ENCODE results near the gene VSIR.
A peak's percentile ranks its signal among the peaks of the same experiment; 100 is the strongest.

The VSIR gene

DNA sequence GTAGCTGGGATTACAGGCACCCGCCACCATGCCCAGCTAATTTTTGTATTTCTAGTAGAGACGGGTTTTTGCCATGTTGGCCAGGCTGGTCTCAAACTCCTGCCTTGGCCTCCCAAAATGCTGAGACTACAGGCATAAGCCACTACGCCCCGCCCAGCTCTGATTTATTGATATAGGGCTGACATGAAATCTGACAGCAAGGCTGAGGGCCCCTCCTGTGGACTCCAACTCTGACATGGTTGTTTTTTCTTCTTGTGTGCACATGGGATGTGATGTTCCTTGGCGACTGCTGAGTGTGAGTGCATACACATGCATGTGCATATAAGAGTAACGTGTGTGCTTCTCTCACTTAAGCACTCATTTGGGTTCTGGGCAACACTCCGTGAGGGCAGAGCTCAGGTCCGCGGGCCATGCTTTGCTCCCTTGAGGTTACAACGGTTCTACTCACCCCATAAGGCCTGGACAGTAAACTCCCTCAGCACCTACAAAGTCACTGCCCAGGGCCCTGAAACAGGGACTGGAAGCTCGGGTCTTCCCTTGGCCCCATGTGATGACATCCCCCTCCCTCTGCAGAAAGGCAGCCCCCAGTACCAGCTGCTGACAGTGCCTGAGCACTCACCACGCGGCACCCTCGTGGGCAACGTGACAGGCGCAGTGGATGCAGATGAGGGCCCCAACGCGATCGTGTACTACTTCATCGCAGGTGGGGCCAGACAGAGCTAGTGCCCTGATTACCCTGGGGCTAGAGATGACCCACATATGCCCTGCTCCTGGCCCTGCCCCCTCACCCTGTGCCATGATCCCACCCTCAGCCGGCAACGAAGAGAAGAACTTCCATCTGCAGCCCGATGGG is 33.6 kb upstream of the VSIR start:
- DNase-seq: no peak

DNA sequence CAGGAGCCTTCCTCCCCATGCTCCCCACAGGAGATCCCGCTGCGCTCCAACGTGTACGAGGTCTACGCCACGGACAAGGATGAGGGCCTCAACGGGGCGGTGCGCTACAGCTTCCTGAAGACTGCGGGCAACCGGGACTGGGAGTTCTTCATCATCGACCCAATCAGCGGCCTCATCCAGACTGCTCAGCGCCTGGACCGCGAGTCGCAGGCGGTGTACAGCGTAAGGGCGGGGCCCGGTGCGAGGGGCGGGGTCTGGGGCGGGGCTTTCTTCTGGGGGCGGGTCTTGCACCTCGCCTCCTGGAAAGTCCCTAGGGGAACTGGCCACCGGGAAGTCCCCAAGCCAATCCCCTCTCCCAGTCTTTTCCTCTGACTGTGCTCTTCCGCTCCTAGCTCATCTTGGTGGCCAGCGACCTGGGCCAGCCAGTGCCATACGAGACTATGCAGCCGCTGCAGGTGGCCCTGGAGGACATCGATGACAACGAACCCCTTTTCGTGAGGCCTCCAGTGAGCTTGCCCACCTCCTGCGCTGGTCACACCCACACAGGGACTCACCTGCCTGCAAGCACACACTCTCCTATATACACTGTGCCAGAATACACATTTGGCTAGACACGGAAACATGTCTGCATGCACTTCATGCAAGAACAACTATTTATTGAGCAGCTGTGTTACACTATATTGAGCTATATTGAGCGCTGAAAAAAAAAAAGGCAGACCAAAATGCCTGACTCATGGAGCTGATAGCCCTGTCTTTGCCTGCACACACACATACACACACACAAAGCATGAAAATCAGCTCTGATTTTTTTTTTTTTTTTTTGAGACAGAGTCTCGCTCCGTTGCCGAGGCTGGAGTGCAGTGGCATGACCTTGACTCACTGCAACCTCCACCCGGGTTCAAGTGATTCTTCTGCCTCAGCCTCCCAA is 32.7 kb upstream of the VSIR start:
- DNase-seq: peak; percentile 17 to 51

DNA sequence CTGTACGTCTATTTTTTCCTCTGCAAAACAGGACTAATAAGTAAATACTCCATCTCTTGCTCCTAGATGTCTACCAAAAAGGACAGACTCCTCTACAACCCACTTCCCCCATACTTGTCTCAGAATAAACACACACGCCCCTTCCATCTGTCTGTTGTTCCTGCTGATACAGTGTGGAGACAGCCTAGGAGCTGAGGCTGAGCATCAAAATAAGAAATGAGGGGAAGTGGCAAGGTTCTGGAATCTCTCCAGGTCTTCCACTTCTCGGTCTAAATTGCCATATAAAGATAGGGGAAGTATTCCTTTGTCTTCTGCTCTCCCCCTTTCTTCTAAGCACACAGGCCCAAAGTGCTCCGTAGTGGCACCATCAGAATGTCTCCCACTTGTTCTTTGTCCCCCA is 30.8 kb upstream of the VSIR start:
- DNase-seq: no peak

DNA sequence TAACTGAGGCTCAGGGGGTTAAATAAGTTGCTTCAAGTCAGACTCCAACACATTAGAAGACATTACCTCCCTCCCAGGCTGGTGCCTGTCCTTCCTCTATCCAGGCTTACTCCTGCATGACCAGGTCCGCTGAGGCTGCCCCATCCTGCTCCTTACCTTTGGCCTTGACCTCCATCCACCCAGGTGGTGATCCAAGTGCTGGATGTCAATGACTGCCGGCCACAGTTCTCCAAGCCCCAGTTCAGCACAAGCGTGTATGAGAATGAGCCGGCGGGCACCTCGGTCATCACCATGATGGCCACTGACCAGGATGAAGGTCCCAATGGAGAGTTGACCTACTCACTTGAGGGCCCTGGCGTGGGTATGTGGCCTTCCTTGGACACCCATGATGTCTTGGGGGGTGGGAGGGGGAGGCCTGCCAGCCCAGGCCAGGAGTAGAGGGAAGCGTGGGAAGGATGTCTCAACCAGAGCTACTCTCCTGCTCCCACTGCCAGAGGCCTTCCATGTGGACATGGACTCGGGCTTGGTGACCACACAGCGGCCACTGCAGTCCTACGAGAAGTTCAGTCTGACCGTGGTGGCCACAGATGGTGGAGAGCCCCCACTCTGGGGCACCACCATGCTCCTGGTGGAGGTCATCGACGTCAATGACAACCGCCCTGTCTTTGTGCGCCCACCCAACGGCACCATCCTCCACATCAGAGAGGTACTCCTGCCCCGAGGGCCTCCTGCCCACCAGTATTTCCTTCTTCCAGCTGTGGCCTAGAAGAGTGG is 29.6 kb upstream of the VSIR start:
- DNase-seq: no peak

DNA sequence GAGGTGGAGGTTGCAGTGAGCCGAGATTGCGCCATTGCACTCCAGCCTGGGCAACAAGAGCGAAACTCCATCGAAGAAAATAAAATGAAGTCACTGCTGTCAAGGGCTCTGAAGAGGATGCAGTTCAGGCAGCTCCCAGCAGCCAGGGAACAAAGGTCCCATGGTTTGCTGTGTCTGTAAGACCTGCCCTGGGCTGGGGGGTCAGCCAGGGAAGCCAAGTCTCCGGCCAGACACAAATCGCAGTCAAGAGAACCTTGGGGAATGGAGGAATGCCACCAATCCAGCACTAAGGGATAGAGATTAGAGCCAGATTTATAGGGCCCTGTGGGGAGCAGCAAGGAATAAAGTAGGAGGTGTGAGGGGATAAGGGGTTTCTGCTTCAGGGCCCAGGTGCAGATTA is 28.9 kb upstream of the VSIR start:
- DNase-seq: no peak

DNA sequence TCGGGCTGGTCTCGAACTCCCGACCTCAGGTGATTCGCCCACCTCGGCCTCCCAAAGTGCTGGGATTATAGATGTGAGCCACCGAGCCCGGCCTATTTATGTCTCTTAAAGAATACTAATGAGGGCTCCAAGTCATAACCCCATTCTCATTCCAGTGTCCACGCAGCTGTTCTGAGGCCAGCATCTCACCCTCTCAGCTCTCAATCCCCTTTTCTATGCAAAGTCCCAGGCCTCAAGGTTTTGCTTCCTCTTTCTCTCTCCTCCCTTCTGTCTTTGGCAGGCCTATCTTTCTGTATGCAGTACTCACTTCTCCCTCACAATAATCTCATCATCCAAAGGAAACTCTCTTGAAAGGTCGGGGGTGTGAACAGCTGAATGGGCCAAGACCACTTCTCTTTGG is 28.0 kb upstream of the VSIR start:
- no peak for DNase-seq

DNA sequence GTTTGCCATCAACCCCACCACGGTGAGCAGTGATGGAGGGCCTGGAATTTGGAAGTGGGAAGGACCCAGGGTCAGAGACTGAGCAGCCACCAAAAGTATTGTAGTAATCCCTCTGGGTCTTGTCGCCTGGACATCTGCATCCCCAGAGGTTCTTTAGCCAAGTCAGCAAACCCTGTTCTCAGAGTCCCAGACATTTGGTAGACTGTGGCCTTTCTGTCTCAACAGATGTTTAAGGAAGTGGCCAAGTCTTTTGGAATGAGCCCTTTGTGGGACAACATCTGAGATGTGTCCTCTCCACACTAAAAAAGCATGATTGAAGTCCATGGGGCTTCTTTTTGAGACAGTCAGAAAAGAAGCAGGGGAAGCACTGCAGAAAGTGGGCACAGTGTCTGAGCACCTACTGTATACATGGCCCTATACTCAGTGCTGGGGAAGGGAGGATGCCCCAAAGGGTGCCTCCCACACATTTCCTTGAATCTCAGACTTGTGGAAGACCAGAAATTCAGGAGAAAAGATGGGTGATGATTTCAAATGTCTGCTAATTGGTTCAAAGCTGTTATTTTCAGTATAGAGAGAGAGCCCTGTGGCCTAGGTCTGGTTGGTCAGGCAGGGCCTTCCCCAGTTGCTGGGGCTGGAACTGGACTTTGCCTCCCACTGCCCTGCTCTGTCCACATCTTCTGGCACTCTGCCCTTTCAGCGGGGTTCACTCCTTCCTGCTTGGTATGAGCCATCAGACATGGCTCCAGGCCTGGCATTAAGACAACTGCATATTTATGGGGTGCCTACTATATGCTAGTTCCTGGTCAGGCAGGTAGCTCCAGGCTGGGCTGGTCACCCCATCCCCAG is 26.5 kb upstream of the VSIR start:
- no peak for DNase-seq

DNA sequence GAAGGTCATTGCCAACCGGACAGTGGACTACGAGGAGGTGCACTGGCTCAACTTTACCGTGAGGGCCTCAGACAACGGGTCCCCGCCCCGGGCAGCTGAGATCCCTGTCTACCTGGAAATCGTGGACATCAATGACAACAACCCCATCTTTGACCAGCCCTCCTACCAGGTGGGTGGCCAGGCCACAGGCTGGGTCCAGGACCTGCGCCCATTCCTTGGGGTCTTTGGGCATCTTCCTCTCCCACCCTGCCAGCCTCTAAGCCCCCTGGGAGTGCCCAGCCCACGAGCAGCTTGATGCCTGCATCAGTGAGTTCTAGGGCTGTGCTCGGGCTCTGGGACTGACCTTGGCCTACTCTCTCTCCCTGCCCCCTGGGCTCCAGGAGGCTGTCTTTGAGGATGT is 25.8 kb upstream of the VSIR start:
- no peak for DNase-seq

DNA sequence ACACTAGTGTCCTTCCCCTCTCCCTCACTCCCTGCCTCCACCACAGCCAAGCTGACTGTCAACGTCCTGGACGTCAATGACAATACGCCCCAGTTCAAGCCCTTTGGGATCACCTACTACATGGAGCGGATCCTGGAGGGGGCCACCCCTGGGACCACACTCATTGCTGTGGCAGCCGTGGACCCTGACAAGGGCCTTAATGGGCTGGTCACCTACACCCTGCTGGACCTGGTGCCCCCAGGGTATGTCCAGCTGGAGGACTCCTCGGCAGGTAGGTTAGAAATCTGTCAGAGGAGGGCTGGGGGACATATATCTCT is 24.9 kb upstream of the VSIR start:
- DNase-seq: no peak

DNA sequence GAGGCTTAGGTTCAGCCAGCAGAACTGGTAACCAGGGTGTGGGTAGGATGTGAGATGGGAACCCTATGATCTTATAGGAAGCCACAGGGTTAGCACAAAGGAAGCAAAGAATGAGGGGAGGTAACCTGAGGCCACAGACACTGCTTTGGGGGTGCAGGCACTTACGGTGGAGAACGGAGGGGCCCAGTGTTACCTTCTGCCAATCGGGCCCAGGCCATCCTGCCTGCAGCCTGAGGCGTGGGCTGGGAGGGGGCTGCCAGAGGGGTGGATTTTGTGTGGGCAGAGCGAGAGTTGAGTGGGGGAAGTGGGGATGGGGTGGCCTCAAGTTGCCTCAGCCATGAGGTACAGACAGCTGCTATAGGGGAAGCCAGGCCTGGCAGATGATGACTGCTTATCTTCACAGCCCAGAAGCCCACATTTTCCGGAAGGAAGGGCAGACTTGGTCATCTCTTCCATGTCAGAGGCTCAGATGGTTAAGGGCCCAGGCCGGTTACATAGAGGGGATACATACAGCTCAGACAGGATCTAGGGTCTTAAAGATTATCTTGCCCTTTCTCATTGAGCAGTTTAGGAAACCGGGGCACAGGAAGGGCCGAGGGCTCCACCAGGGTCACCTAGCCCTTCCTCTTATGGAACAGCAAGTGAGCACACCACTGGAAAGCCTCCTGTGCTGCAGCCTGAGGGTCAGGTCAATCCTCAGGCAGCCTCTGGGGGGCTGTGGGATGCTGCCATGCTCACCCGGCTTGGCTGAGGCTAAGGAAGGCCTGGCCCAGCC is 24.4 kb upstream of the VSIR start:
- DNase-seq: no peak

DNA sequence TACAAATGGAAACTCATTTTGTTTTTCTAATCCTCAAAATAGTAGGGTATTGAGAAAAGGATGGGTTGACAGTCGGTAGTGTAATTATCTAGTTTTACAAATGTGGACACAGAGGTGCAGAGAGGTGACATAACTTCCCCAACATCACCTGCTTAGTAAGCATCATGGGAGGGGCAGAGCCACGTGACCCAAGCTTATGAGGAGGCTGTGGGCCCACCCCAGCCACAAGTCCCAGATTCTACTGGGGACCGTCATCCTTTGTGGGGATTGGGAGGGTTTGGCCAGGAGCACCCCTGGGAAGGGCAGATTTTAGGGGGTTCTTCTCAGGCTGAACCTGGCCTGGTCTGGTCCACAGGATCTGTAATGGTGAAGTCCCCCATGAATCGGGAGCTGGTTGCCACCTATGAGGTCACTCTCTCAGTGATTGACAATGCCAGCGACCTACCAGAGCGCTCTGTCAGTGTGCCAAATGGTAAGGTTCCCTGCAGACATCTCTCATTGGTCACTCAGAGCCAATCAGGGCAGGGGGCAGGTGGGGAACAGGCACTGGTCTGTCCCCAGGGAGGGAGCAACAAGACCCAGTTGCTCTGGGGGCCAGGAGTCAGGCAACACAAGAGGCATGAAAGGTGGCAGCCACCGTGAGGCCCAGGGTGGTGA is 23.6 kb upstream of the VSIR start:
- no peak for DNase-seq

DNA sequence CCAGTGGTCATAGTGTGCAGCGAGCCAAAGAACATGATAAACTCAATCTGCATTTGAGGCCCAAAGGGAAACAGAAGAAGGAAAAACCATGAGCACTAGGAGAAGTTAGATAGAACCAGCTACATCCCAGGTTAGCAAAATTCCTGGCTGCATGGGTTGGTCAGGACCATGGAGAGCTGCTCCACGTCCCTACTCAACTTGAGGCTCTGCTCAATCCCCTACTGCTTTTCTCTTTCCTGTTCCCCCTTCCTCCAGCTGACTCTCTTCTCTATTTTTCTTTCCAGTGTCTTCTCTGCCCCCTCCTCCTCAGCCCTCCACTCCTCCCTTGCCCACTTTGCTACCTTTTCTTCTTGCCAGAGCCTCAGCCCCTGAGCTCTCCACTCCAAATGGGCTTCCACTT is 21.9 kb upstream of the VSIR start:
- DNase-seq: no peak

DNA sequence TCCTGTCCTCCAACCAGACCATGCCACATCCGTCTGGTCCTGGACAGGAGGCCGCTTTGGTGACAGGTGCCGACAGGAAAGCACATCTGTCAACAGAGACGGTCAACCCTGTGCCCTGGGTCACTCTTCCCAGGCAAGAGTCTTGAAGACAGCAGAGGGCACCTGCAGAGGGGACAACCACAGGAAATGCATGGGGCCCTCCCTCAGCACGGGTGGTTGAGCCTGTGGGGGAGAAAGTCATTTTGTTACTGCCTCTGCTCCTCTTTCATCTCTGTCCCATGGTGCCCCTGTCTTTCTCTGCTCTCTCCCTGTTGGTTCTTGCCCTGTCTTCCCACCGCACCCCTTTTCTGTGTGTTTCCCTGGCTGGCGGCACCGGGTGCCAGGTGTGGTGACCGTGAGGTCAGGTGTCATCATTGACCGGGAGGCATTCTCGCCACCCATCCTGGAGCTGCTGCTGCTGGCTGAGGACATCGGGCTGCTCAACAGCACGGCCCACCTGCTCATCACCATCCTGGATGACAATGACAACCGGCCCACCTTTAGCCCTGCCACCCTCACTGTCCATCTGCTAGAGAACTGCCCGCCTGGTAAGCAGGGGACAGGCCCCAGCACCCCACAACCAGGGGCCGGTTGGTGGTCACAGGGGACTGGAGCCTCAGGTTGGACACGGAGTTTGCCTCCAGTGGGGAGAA is 17.6 kb upstream of the VSIR start:
- no peak for DNase-seq

DNA sequence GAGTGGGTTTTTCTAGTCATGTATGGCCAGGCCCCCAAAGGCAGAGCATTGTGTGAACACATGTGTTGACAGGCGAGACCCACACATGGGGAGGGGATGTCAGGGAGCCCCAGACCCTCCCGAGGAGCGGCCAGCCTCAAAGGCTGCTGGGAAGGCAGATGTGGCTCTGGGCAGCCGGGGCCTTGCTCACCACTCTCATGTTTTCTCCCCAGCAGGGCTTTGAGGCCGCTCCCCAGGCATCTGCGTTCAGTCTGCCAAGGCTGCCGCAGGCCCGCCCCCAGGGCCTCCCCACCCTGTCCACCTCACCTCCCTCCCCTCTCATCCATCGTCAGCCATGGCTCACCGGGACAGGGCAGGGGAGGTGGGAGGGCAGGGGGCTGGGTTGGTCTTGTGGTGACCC is 16.6 kb upstream of the VSIR start:
- DNase-seq: no peak

DNA sequence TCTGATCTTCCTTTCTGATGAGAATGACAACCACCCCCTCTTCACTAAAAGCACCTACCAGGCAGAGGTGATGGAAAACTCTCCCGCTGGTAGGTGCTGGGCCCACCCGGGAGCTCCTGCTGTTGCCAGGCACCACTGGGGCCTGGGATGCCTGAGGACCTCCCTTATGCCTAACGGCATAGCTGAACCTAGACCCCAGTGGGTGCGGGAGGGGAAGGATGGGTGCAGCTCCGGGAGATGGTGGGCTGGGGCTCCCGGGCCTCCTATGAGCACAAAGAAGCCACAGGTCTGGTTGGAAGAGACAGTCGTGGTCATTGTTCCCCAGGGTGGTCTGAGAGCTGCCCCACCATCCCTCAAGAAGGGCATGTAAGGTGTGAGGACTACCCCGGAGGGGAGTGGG is 15.6 kb upstream of the VSIR start:
- no peak for DNase-seq

DNA sequence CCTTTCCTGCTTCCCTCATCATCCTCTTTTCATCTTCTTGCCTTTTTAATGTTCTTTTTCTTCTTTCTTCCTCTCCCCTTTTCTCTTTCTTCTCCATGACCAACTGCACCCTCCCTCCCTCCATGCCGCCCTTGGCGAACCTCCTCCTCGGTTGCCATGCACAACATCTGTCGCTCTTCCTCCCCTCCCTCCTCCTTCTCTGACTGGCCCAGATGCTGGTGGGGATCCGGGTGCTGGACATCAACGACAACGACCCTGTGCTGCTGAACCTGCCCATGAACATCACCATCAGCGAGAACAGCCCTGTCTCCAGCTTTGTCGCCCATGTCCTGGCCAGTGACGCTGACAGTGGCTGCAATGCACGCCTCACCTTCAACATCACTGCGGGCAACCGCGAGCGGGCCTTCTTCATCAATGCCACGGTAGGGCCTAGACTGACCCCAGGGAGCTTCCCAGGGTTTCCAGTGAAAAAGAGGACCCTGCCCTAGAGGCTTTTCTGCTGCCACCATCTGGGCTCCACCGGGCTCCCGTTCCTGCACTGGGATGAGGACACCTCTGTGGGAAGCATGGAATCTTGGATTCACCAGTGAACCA is 11.5 kb upstream of the VSIR start:
- DNase-seq: no peak

DNA sequence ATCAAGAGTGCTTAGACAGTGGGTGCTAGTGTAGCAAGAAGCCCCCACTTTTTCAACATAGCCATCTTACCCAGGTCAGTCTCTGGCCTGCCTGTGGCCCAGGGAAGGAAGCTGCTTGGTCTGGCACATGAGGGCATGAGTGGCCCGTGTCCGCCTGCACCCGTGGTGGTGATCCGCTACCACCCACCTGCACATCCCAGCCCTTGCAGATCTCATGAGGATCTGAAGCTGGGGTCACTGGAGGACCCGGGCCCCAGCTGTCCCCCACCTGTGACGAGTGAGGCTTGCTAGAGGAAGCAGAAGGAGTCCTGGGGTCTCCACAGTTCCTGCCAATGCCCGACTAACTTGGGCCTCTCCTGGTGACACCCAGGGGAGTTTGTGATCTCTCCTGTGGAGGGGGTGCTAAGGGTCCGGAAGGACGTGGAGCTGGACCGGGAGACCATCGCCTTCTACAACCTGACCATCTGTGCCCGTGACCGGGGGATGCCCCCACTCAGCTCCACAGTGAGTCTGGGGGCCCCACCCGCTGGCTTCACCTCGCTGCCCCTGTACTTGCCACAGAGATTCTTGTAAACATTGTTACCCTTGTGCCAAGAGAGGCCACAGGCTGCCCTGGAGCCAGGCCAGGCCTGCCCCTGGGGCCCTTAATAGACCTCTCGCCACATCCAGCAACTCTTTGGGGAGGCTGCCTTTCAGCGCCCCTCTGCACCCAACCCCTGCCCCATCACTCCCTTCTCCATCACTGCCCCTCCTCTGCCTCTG is 10.8 kb upstream of the VSIR start:
- DNase-seq: no peak

DNA sequence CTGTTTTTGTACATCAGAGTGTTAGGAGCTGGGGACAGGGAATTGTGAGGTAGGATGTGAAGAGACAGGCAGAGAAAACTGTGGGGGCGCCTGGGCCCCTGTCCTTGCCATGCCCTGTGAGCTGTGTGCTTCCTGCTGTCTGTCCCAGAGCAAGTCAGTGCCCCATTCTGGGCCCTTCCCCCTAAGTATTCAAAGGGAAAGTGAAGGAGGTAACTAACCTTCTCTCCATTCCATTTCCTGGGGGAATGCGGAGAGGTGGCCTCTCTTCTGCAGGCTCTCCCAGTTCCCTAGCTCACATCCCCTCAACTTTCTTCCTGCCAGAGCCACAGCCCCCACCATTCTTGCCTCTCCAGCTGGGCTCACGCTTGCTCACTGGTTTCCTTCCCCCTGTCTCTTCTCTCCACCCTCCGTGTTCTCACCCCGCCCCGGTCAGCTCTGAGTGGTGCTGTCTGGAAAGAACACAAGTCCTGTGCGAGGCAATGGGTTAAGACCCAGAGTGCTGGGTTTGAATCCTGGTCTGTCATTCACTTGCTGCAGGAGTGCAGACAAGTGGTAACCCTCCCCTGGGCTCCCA is 9.7 kb upstream of the VSIR start:
- no peak for DNase-seq

Measured in CD4-positive, alpha-beta T cell treated with Interleukin-4 for 1 hour (primary cell).